Vagina (tissue), 2 donors: ENCODE results near the gene LHPP. TPM values are rescaled to one million over a fixed set of nuclear protein-coding genes. Genes with fewer than 3 reads are reported as not detected.

Experiments used
- DNase-seq, 2 donors: peaks; one replicate each; pipeline ENCODE4 v3.0.0-alpha.2; 2017; ENCODE audit errors: extremely low spot score in 2 of 2
- H3K27ac ChIP-seq: fragments of 200-600 bp; sonication (generic); one replicate; pipeline ENCODE4 v1.5.1; 2019
- H3K27me3 ChIP-seq: fragments of 200-600 bp; sonication (generic); one replicate; pipeline ENCODE4 v1.5.1; 2019
- H3K36me3 ChIP-seq, 2 donors: fragments of 200-600 bp; sonication (generic); one replicate each; pipeline ENCODE4 v1.5.1; 2017 to 2019
- H3K4me1 ChIP-seq: fragments of 200-600 bp; sonication (generic); one replicate; pipeline ENCODE4 v1.5.1; 2019
- H3K4me3 ChIP-seq, 2 donors: fragments of 200-600 bp; sonication (generic); 1 replicate in 1 of 2; 2 replicates in 1 of 2; pipeline ENCODE4 v1.5.1; 2016 to 2019
- H3K9me3 ChIP-seq: fragments of 200-600 bp; sonication (generic); one replicate; pipeline ENCODE4 v1.5.1; 2019
- CTCF ChIP-seq, 3 experiments: fragments of 450-650 bp in 2 of 3; fragments of 200-600 bp in 1 of 3; sonication (generic) in 1 of 3; IDR thresholded peaks; one replicate each; pipeline ENCODE4 v1.5.1; 2017 to 2019; ENCODE audit warnings: antibody characterized with exemption in 3 of 3, mild to moderate bottlenecking in 2 of 3, moderate library complexity in 2 of 3
- POLR2A ChIP-seq, 2 donors: fragments of 450-650 bp; IDR thresholded peaks; one replicate each; pipeline ENCODE4 v1.6.1; 2017; ENCODE audit warnings: antibody characterized with exemption in 2 of 2, mild to moderate bottlenecking in 2 of 2, moderate library complexity in 2 of 2
- POLR2AphosphoS5 ChIP-seq, 2 donors: sonication (generic); formaldehyde crosslinking; IDR thresholded peaks; one replicate each; pipeline ENCODE4 v1.9.0; 2017; ENCODE audit warnings: antibody characterized with exemption in 2 of 2, mild to moderate bottlenecking in 2 of 2, low read depth in 1 of 2; ENCODE audit not compliant: insufficient read depth in 1 of 2
- intact Hi-C: fragments of 100-400 bp; cut with DNase I; formaldehyde crosslinking; loops from one replicate; pipeline ENCODE4 v1.15.1; 2023
- total RNA-seq: library from RNA; depleted of rRNA; stranded (reverse); fragments of >200 nt; gene quantifications from one replicate; pipeline ENCODE4 v1.2.3, GENCODE V29; 2016

LHPP gene
- total RNA-seq, 1 donor from 2014 or later: 20.1 TPM

DNA sequence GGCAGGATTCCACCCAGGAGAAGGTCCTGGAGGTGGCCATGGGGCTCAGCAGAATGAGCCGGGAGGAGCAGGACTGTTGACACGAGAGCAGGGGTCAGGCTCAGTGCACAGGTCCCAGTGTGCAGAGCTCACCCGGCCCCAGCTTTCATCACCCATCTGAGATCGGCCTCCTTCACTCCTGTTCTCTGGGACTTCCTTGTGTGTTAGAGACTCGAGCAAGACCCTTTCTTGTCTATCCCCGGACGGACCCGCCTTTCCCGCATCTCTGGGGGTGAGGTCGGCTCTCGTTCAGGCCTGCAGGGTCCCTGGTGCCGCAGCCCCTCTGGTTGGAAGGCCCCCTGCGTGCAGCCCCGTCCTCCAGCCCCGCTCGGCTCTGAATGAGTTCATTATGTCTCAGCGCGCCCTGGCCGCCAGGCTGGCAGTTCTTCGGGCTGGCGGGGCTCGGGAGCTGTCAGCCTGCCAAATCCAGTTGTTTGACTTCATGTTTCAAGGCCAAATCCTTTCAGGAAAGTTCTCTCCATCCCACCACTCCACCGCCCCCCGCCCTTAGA is 127.9 kb downstream of the LHPP start:
- no peak for DNase-seq
- Histone ChIP-seq H3K36me3 (no peaks in the 10 kb centered on the region), H3K27me3 (no peaks in the 10 kb centered on the region), H3K4me3 (no peak overlapping the region), H3K9me3 (no peaks in the 10 kb centered on the region), H3K27ac (peak overlapping the region; percentile 10), H3K4me1 (peaks cover 20% of the 10 kb centered on the region)
- intact Hi-C loops: no loop called here
- TF ChIP-seq POLR2A (IDR thresholded peaks at IDR 0.05) (no peak), CTCF (IDR thresholded peaks at IDR 0.05) (no peak)

DNA sequence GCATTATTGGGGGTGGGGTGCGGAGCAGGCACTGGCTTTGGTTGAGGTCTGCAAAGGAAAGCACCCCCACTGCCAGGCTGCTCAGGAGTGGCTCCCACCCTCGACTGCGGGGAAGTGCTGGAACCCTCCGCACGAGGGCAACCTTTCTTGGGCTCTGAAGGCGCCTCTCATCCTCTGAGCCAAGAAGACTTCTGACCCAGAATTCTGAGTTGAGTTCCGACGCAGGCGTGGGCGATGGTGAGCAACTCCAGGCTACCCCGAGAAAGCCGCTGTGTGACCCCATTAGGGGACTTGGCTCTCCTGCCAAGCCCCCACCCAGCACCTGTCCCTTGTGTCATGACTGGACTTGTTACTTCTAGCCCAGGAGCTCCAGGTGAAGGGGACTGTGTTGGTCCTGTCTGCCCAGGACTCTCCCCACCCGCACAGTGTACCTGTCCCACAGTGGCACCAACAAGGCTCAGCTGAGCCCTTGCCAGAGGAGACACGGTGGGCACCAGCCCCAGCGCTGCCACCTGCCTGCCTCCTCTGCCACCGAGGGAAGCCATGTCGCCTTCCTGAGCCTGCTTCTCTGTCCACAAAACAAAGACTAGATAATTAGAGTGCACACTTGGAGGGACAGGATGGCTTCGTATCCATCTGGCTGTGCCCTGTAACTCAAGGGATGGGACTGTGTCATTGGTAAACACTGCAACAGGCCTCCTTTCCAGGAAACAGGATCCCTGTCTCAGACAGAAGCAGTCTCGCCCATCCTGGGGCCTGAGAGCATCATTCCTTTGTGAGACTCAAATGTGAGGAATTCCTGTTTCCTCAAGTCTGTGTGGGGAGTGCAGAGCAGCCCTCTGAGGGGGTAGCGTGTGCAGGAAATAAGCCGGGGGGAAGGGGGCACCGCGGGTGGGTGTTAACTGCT is 128.8 kb downstream of the LHPP start:
- H3K9me3 ChIP-seq: no peaks in the 10 kb centered on the region
- H3K4me3 ChIP-seq: no peak overlapping the region
- no peak for TF ChIP-seq CTCF (IDR thresholded peaks at IDR 0.05)
- no peaks in the 10 kb centered on the region for H3K27me3 ChIP-seq
- H3K4me1 ChIP-seq: peaks cover 20% of the 10 kb centered on the region
- no peak for DNase-seq
- H3K27ac ChIP-seq: peak overlapping the region; percentile 10
- intact Hi-C loops: no loop called here
- H3K36me3 ChIP-seq: no peaks in the 10 kb centered on the region

DNA sequence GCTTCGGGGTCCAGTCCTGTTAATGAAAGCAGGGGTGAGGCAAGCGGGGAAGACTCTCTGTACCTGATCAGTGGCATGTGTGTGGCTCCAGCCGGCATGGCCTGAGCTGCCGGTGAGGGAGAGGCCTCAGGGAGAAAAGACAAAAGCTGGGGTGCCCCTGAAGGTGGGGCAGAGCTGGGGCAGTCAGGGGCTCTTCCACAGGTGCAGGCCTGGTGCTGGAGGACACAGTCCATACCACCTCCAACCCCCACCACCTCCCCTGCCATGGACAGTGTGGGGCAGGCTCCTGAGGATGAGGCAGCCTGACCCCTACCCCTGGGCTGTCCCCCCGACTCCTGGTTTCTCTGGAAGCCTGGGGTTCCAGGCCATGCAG is 129.5 kb downstream of the LHPP start:
- intact Hi-C loops: no loop called here
- H3K27ac ChIP-seq: no peak overlapping the region
- H3K9me3 ChIP-seq: no peaks in the 10 kb centered on the region
- H3K4me1 ChIP-seq: peaks cover 20% of the 10 kb centered on the region
- no peak overlapping the region for H3K4me3 ChIP-seq
- TF ChIP-seq CTCF (IDR thresholded peaks at IDR 0.05) (no peak), POLR2AphosphoS5 (IDR thresholded peaks at IDR 0.05; ENCODE audit: insufficient read depth in 1 of 2, low read depth in 1 of 2) (no peak), POLR2A (IDR thresholded peaks at IDR 0.05) (no peak)
- H3K27me3 ChIP-seq: no peaks in the 10 kb centered on the region
- no peaks in the 10 kb centered on the region for H3K36me3 ChIP-seq
- DNase-seq: no peak

- Histone ChIP-seq H3K36me3 (no peaks in the 10 kb centered on the region), H3K27ac (no peak overlapping the region), H3K27me3 (no peaks in the 10 kb centered on the region), H3K4me1 (peaks cover 20% of the 10 kb centered on the region), H3K9me3 (no peaks in the 10 kb centered on the region), H3K4me3 (no peak overlapping the region)
- TF ChIP-seq POLR2A (IDR thresholded peaks at IDR 0.05) (no peak), POLR2AphosphoS5 (IDR thresholded peaks at IDR 0.05; ENCODE audit: insufficient read depth in 1 of 2, low read depth in 1 of 2) (no peak), CTCF (IDR thresholded peaks at IDR 0.05) (no peak)
- intact Hi-C loops: no loop called here
- no peak for DNase-seq
These were observed 130.5 kb downstream of the LHPP start for GRCh38 chr10:124592101-124592500.

- no peak overlapping the region for H3K4me3 ChIP-seq
- DNase-seq: no peak
- intact Hi-C loops: no loop called here
- no peak overlapping the region for H3K27ac ChIP-seq
- TF ChIP-seq POLR2AphosphoS5 (IDR thresholded peaks at IDR 0.05; ENCODE audit: insufficient read depth in 1 of 2, low read depth in 1 of 2): no peak
- H3K27me3 ChIP-seq: no peaks in the 10 kb centered on the region
- no peaks in the 10 kb centered on the region for H3K9me3 ChIP-seq
- peaks cover 26% of the 10 kb centered on the region for H3K4me1 ChIP-seq
- H3K36me3 ChIP-seq: no peaks in the 10 kb centered on the region
These were observed 131.3 kb downstream of the LHPP start for GRCh38 chr10:124592736-124593430.
